Activated CD4-positive, alpha-beta memory T cell treated with anti-CD3 and anti-CD28 coated beads for 36 hours (primary cell): ENCODE measurements around the gene SNX19. TPM values are rescaled to one million over a fixed set of nuclear protein-coding genes. Genes with fewer than 3 reads are reported as not detected.

Experiments used
- CTCF ChIA-PET: fragments of 350-600 bp; sonication (Branson Sonifier 250); formaldehyde crosslinking; loops from one replicate; lab custom pipeline; 2021; ENCODE audit warnings: antibody characterized with exemption, inconsistent platforms; lab: Charles Lee
- POLR2A ChIA-PET: fragments of 350-600 bp; sonication (Branson Sonifier 250); formaldehyde crosslinking; loops from one replicate; lab custom pipeline; 2021; ENCODE audit warnings: antibody characterized with exemption; lab: Charles Lee
- DNase-seq: peaks from one replicate; pipeline ENCODE4 v3.0.0-alpha.2; 2020
- H3K27ac Mint-ChIP-seq: one replicate; pipeline ENCODE4 v1.8.0; 2021; ENCODE audit warnings: mixed read lengths
- H3K27me3 Mint-ChIP-seq: one replicate; pipeline ENCODE4 v1.8.0; 2021; ENCODE audit warnings: mixed read lengths
- H3K36me3 Mint-ChIP-seq: one replicate; pipeline ENCODE4 v1.8.0; 2021; ENCODE audit warnings: mixed read lengths
- H3K4me1 Mint-ChIP-seq: one replicate; pipeline ENCODE4 v1.8.0; 2021; ENCODE audit warnings: low read depth, mixed read lengths
- H3K4me3 Mint-ChIP-seq: one replicate; pipeline ENCODE4 v1.8.0; 2021; ENCODE audit warnings: mild to moderate bottlenecking, mixed read lengths
- H3K9me3 Mint-ChIP-seq: one replicate; pipeline ENCODE4 v1.8.0; 2021; ENCODE audit warnings: mixed read lengths
- intact Hi-C: fragments of 100-400 bp; cut with micrococcal nuclease; formaldehyde crosslinking; loops from one replicate; pipeline ENCODE4 v1.15.1; 2023
- total RNA-seq, 2 experiments: library from RNA; stranded (reverse); gene quantifications; one replicate each; pipeline ENCODE4 v1.2.3, GENCODE V29; 2021

Gene SNX19
- total RNA-seq, 2 experiments from 2014 or later: 26.0 to 27.0 TPM

- Mint-ChIP-seq H3K27me3 (peaks cover 12% of the 10 kb centered on the region), H3K36me3 (no peaks in the 10 kb centered on the region), H3K9me3 (no peaks in the 10 kb centered on the region), H3K27ac (no peak overlapping the region), H3K4me1 (no peaks in the 10 kb centered on the region), H3K4me3 (no peak overlapping the region)
- intact Hi-C loops: no loop called here
- POLR2A ChIA-PET: no interaction called here
- CTCF ChIA-PET: no interaction called here
- no peak for DNase-seq
These were observed 61.8 kb downstream of the SNX19 start for GRCh38 chr11:130854483-130854882.

DNA sequence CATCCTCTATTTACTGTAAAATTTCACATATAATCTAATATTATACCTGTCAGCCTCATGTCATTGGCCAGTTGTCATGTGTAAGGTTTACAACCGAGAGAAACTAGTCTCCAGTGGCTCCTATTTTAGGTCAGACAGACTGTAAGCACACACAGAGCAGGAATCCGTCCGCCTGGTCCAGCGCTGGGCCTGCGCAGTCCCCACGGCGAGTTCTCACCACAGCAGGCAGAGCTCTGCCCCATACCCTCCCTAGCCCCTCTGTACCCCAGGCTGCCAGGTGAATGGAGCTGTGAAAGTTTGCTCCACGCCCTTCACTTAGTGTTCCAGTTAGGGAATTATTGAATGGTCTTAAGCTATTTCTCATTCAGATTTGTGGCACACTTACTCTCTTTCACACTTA lies 63.7 kb downstream of the SNX19 start:
- H3K27me3 Mint-ChIP-seq: peaks cover 12% of the 10 kb centered on the region
- H3K9me3 Mint-ChIP-seq: no peaks in the 10 kb centered on the region
- H3K36me3 Mint-ChIP-seq: no peaks in the 10 kb centered on the region
- no peak for DNase-seq
- no peak overlapping the region for H3K4me3 Mint-ChIP-seq
- intact Hi-C loops: no loop called here
- H3K27ac Mint-ChIP-seq: no peak overlapping the region
- CTCF ChIA-PET: interaction anchor here (1.4 to 3.1 kb wide), 3 partner anchors 9 to 422 kb away, joined by 4 to 21 read pairs (median 4); no protein-coding TSS in a partner anchor
- POLR2A ChIA-PET: no interaction called here
- no peaks in the 10 kb centered on the region for H3K4me1 Mint-ChIP-seq

DNA sequence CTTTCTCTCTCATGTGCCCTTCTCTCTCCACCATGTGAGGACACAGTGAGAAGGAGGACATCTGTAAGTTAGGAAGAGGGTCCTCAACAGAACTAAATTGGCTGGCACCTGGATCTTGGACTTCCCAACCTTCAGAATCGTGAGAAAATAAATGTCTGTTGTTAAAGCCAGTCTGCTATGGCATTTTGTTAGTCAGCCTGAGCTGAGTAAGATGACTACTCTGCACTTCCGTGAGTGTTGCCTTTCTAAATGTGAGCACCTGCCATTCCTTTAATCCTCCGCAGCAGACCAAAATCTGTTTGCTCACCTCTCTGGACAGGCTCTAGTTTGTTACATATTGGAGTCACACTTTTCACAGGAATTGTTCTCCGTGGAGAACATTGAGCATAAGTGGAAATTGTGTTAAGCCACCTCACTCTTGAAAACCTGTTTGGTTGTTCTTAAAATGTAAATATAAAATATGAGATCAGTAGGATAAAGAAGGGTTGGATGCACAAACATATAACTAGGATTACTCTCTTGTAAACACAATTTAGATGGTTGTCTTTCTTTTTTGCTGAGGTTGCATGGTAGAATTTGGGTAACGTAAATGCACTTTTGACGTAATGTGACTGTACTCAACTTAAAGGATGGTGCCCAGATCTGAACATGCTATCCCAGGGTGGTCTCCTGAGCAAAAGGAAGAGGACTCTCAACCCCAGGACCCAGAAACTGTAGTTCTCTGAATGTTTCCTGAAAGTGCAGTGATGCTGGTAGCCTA lies 65.9 kb downstream of the SNX19 start:
- POLR2A ChIA-PET: interaction anchor here (0.6 kb wide), 1 partner anchor 572 kb away, joined by 3 read pairs; no protein-coding TSS in a partner anchor

DNA sequence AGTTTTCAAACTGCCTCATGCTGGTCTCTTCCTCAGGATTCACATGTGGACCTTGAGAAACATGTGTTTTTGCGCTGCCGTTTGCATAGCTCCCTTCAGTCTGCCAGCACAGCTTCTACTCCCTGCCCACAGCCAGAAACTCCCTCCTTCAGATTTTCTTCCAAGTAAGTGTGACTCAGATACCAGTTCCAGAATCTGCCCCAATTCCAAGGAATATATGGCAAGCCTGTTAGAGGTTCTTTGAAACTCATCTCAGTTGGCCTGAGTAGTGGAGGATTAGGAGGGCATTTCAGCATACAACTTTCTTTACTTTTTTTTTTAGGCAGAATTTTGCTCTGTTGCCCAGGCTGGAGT lies 67.1 kb downstream of the SNX19 start:
- DNase-seq: no peak
- Mint-ChIP-seq H3K27ac (no peak overlapping the region), H3K27me3 (peaks cover 5% of the 10 kb centered on the region), H3K4me1 (no peaks in the 10 kb centered on the region), H3K36me3 (no peaks in the 10 kb centered on the region), H3K4me3 (no peak overlapping the region), H3K9me3 (no peaks in the 10 kb centered on the region)
- POLR2A ChIA-PET: no interaction called here
- CTCF ChIA-PET: interaction anchor here (0.7 to 1.3 kb wide), 4 partner anchors 10 to 415 kb away, joined by 3 to 4 read pairs (median 3); no protein-coding TSS in a partner anchor
- intact Hi-C loops: no loop called here

More for the DNA sequence above, 65.9 kb downstream of the SNX19 start:
- H3K27ac Mint-ChIP-seq: no peak overlapping the region
- no peak for DNase-seq
- H3K4me1 Mint-ChIP-seq: no peaks in the 10 kb centered on the region
- no peaks in the 10 kb centered on the region for H3K36me3 Mint-ChIP-seq
- CTCF ChIA-PET: interaction anchor here (1.1 kb wide), 1 partner anchor 12 kb away, joined by 6 read pairs; no protein-coding TSS in a partner anchor
- peaks cover 5% of the 10 kb centered on the region for H3K27me3 Mint-ChIP-seq
- intact Hi-C loops: no loop called here
- H3K9me3 Mint-ChIP-seq: no peaks in the 10 kb centered on the region
- no peak overlapping the region for H3K4me3 Mint-ChIP-seq

- CTCF ChIA-PET: interaction anchor here (0.7 to 1.3 kb wide), 4 partner anchors 11 to 415 kb away, joined by 3 to 4 read pairs (median 3); no protein-coding TSS in a partner anchor
These were observed 67.7 kb downstream of the SNX19 start for GRCh38 chr11:130848361-130849214.

GRCh38 chr11:130847517-130847916 lies 68.8 kb downstream of the SNX19 start:
- H3K9me3 Mint-ChIP-seq: no peaks in the 10 kb centered on the region
- H3K27me3 Mint-ChIP-seq: peaks cover 8% of the 10 kb centered on the region
- intact Hi-C loops: no loop called here
- no peak for DNase-seq
- no peaks in the 10 kb centered on the region for H3K36me3 Mint-ChIP-seq
- POLR2A ChIA-PET: no interaction called here
- no peak overlapping the region for H3K27ac Mint-ChIP-seq
- no peaks in the 10 kb centered on the region for H3K4me1 Mint-ChIP-seq
- CTCF ChIA-PET: no interaction called here
- H3K4me3 Mint-ChIP-seq: no peak overlapping the region

More at GRCh38 chr11:130848361-130849214, 67.7 kb downstream of the SNX19 start:
- Mint-ChIP-seq H3K36me3 (no peaks in the 10 kb centered on the region), H3K4me1 (no peaks in the 10 kb centered on the region), H3K27me3 (peaks cover 5% of the 10 kb centered on the region), H3K27ac (no peak overlapping the region), H3K4me3 (no peak overlapping the region), H3K9me3 (no peaks in the 10 kb centered on the region)
- intact Hi-C loops: no loop called here
- POLR2A ChIA-PET: no interaction called here
- DNase-seq: no peak

GRCh38 chr11:130846606-130847005 lies 69.7 kb downstream of the SNX19 start:
- intact Hi-C loops: no loop called here
- no peaks in the 10 kb centered on the region for H3K9me3 Mint-ChIP-seq
- H3K4me1 Mint-ChIP-seq: no peaks in the 10 kb centered on the region
- H3K4me3 Mint-ChIP-seq: no peak overlapping the region
- H3K27ac Mint-ChIP-seq: no peak overlapping the region
- no peak for DNase-seq
- H3K27me3 Mint-ChIP-seq: peaks cover 8% of the 10 kb centered on the region
- H3K36me3 Mint-ChIP-seq: no peaks in the 10 kb centered on the region
- POLR2A ChIA-PET: no interaction called here
- CTCF ChIA-PET: interaction anchor here (0.6 kb wide), 1 partner anchor 16 kb away, joined by 4 read pairs; no protein-coding TSS in a partner anchor

DNA sequence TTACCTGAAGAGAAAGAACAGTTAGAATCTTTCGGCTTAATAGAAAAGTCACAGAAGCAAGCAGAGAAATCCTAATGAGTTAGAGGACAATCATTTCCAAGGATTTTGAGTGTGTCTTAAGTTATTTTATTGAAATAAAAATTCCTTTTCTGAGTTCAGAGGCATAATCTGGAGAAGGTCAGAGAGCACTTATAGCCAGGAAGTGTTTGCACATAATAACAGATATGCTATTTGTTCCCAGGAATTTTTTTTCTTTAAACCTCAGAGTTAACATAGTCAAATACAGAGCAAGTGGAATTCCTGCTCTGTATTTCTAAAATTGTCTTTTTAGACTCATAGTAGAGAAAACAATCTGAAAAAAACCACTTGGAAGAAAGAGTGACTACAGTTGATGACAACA lies 74.3 kb downstream of the SNX19 start:
- peaks cover 11% of the 10 kb centered on the region for H3K9me3 Mint-ChIP-seq
- no peaks in the 10 kb centered on the region for H3K36me3 Mint-ChIP-seq
- no peaks in the 10 kb centered on the region for H3K4me1 Mint-ChIP-seq
- CTCF ChIA-PET: no interaction called here
- no peak for DNase-seq
- intact Hi-C loops: no loop called here
- no peak overlapping the region for H3K27ac Mint-ChIP-seq
- H3K27me3 Mint-ChIP-seq: peaks cover 20% of the 10 kb centered on the region
- POLR2A ChIA-PET: no interaction called here
- H3K4me3 Mint-ChIP-seq: no peak overlapping the region

DNA sequence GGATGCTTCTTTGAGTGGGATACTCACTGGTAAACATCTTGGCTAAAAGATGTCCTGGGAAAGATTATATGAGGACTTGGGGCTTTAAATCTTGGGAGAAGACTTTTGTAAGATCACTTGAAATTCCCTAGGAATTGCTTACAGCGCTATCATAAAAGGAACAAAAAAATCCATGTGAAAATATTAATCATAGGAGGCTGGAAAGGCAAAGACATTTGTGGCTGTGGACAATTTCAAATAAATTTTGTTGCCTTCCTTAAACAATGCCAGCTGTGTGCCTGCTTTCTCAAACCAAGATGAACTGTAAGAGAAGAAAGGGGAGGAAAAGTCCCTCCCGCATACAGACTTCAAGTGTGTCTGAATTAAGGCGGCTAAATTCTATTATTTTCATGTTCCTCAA lies 75.6 kb downstream of the SNX19 start:
- ChIA-PET CTCF (interaction anchor here (0.9 to 1.5 kb wide), 2 partner anchors 21 to 406 kb away, joined by 3 to 5 read pairs; no protein-coding TSS in a partner anchor), POLR2A (no interaction called here)
- Mint-ChIP-seq H3K36me3 (no peaks in the 10 kb centered on the region), H3K4me3 (no peak overlapping the region), H3K4me1 (no peaks in the 10 kb centered on the region), H3K9me3 (peaks cover 16% of the 10 kb centered on the region), H3K27me3 (peaks cover 24% of the 10 kb centered on the region), H3K27ac (no peak overlapping the region)
- no peak for DNase-seq
- intact Hi-C loops: no loop called here

DNA sequence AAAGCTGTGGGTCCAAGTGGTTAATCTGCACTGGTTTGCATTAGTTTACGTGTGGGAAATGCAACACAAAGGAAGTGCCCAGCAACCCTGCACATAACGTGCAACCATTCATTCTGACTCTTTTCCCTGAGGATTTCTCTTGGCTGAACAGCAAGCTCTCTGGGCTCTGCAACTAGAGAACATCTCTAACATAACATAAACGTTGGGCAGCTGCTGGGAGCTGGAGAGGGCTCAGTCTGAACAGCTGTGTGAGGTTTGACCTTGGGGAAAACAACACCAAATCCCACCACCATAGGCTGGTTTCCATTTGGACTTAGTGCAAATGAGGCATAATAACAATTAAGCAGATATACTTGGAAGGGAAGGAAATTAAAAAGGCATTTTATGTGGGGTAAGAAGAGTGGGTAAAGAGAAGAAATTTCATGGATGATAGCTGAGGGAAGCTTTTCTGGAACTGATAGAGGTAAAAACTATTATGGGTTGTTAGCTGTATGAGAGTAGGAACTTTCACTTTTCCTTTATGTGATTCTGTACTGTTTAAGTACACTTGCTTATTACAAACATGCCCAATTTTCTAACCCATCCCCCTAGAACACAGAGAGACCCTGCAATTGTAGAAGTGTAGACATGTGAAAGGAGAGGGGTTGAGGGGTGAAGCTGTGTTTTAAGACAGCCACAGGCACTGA lies 76.2 kb downstream of the SNX19 start:
- no peak overlapping the region for H3K4me3 Mint-ChIP-seq
- ChIA-PET POLR2A (no interaction called here), CTCF (interaction anchor here (1.5 kb wide), 1 partner anchor 22 kb away, joined by 5 read pairs; no protein-coding TSS in a partner anchor)
- DNase-seq: no peak
- H3K27ac Mint-ChIP-seq: no peak overlapping the region
- H3K27me3 Mint-ChIP-seq: peaks cover 21% of the 10 kb centered on the region
- H3K36me3 Mint-ChIP-seq: no peaks in the 10 kb centered on the region
- intact Hi-C loops: no loop called here
- peaks cover 16% of the 10 kb centered on the region for H3K9me3 Mint-ChIP-seq
- H3K4me1 Mint-ChIP-seq: no peaks in the 10 kb centered on the region

DNA sequence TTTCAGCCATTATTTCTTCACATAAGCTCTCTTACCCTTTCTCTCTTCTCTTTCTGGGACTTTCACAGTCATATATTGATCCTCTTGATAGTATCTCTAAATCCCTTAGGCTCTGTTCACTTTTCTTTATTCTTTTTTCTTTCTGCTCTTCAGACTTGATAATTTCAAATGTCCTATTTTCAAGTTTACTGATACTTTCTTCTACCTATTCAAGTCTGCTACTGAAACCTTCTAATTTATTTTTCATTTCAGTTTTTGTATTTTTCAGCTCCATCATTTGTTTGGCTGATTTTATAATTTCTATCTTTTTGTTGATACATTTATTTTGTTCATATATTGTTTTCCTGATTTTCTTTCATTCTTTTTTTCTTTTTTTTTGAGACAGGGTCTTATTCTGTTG lies 79.1 kb downstream of the SNX19 start:
- CTCF ChIA-PET: no interaction called here
- Mint-ChIP-seq H3K4me3 (no peak overlapping the region), H3K27ac (no peak overlapping the region), H3K4me1 (peaks cover under 1% of the 10 kb centered on the region), H3K36me3 (no peaks in the 10 kb centered on the region), H3K27me3 (peaks cover 18% of the 10 kb centered on the region), H3K9me3 (peaks cover 16% of the 10 kb centered on the region)
- POLR2A ChIA-PET: no interaction called here
- DNase-seq: no peak
- intact Hi-C loops: no loop called here

DNA sequence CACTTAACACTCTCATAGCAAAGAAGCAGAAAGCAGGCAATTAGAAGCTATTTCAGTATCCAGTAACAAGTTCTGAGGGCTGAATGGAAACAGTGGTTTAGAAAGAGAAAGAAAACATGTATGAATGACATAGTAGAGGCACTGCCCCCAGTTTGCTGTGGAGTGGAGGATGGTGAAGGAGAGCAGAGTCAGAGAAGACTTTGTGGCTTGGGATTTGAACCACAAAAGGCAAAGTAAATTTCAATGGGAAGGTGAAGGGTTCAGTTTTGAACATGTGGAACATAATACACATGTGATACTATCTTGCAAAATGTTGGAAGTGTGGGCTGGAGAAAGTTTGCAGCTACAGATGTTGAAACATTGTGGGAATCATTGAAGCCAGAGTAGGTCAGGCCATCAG lies 81.4 kb downstream of the SNX19 start:
- intact Hi-C loops: no loop called here
- Mint-ChIP-seq H3K4me3 (no peak overlapping the region), H3K4me1 (peaks cover 3% of the 10 kb centered on the region), H3K9me3 (peaks cover 16% of the 10 kb centered on the region), H3K36me3 (no peaks in the 10 kb centered on the region), H3K27ac (no peak overlapping the region), H3K27me3 (peaks cover 11% of the 10 kb centered on the region)
- POLR2A ChIA-PET: no interaction called here
- no peak for DNase-seq
- CTCF ChIA-PET: no interaction called here
